GM23338 (cell line): ENCODE data around the gene PSMB11.

Source experiments
- CREB1 ChIP-seq: fragments of 250-450 bp; sonication (Bioruptor Pico); IDR thresholded peaks from 2 replicates; pipeline ENCODE4 v1.5.0; 2020; ENCODE audit warnings: low read depth, mild to moderate bottlenecking, moderate library complexity
- CTCF ChIP-seq, 2 experiments: fragments of 200-600 bp in 1 of 2; sonication (generic) in 1 of 2; conservative IDR thresholded peaks; 2 replicates each; pipeline versions ENCODE4 v1.5.1 to v1.6.1; 2016 to 2017; ENCODE audit warnings: antibody characterized with exemption in 2 of 2, low read depth in 2 of 2, mild to moderate bottlenecking in 2 of 2, moderate library complexity in 1 of 2
- ETS1 ChIP-seq: IDR thresholded peaks from 2 replicates; pipeline ENCODE4 v1.6.1; 2016; ENCODE audit warnings: antibody characterized with exemption
- EZH2 ChIP-seq: fragments of 200-600 bp; sonication (generic); IDR thresholded peaks from one replicate; pipeline ENCODE4 v1.8.0; 2017; ENCODE audit warnings: antibody characterized with exemption, mild to moderate bottlenecking, low read depth; ENCODE audit not compliant: unreplicated experiment
- EZH2phosphoT487 ChIP-seq: fragments of 200-600 bp; sonication (generic); IDR thresholded peaks from one replicate; pipeline ENCODE4 v1.8.1; 2018; ENCODE audit warnings: antibody characterized with exemption; ENCODE audit not compliant: unreplicated experiment
- NANOG ChIP-seq: IDR thresholded peaks from 2 replicates; pipeline ENCODE4 v1.6.1; 2016; ENCODE audit warnings: antibody characterized with exemption, borderline replicate concordance
- POLR2AphosphoS5 ChIP-seq: IDR thresholded peaks from 2 replicates; pipeline ENCODE4 v1.6.1; 2016; ENCODE audit warnings: antibody characterized with exemption, low read depth
- REST ChIP-seq: IDR thresholded peaks from one replicate; pipeline ENCODE4 v1.6.1; 2018; ENCODE audit warnings: antibody characterized with exemption; ENCODE audit not compliant: unreplicated experiment

- TF ChIP-seq CTCF (conservative IDR thresholded peaks at IDR 0.05; ENCODE audit: low read depth in 2 of 2), result no peak
- TF ChIP-seq CREB1 (CRISPR knock-in tag), result no peak
- no peak for TF ChIP-seq POLR2AphosphoS5
- TF ChIP-seq ETS1, result no peak
- no peak for TF ChIP-seq EZH2
- no peak for TF ChIP-seq REST
- TF ChIP-seq EZH2phosphoT487, result no peak
- no peak for TF ChIP-seq NANOG
Measured at GRCh38 chr14:22997676-22998323, 44.2 kb upstream of the PSMB11 start.
